Astrocyte of the spinal cord (primary cell): ENCODE measurements around the gene GRIN2A.
A peak's percentile ranks its signal among the peaks of the same experiment; 100 is the strongest.

Experiments
- DNase-seq: peaks from one replicate; pipeline ENCODE4 v3.0.0; 2011; ENCODE audit warnings: low read depth, low spot score
- H3K4me3 ChIP-seq: 2 replicates; pipeline ENCODE4 v1.5.1; 2011; ENCODE audit warnings: low read depth, mild to moderate bottlenecking, low read length, moderate library complexity
- in situ Hi-C: cut with HindIII; loops from 2 replicates; pipeline ENCODE4 v1.10.0; 2017; ENCODE audit warnings: low sequenced_read_pairs
- TF ChIP-seq, protein P1 (sequence below): IDR thresholded peaks from 2 replicates; pipeline ENCODE4 v1.5.1; 2012; ENCODE audit warnings: low read depth, mild to moderate bottlenecking, low read length, inconsistent platforms

GRIN2A gene

DNA sequence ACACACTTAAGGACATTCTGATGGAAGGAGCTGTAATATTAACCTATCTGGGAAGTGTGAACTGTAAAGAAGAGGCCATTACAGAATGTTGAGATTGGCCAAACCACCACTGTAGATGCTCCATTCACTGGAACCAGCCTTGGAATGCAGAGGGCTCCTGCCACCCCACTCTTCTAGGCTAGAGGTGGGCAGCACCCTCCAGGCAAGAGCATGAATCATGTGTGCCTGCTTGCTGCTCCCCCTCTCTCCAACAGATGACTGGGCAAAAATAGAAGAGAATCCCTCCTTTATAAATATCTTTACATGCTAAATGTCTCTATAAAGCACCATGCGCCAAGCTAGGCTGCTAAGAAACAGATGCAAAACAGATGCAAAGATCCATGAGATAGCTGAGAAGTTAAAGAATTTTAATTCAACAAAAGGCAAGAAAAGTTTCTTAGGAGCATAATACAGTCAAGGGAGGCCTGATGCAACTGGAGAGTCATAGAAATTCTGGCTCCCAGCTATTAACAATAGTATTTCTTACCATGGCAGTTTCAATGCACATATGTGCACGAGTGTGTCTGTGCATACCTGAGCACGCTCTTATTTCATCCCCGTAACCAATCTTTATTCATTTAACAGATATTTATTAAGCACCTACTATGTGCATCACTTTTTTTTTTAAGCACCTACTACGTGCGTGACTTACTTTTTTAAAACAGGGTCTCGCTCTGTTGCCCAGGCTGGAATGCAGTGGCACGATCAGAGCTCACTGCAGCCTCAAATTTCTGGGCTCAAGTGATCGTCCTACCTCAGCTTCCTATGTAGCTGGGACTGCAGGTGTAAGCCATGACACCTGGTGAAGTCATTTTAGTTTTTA, 53.6 kb downstream of the GRIN2A start:
- no peak for DNase-seq
- in situ Hi-C loops, result no loop called here
- TF ChIP-seq, protein P1, sequence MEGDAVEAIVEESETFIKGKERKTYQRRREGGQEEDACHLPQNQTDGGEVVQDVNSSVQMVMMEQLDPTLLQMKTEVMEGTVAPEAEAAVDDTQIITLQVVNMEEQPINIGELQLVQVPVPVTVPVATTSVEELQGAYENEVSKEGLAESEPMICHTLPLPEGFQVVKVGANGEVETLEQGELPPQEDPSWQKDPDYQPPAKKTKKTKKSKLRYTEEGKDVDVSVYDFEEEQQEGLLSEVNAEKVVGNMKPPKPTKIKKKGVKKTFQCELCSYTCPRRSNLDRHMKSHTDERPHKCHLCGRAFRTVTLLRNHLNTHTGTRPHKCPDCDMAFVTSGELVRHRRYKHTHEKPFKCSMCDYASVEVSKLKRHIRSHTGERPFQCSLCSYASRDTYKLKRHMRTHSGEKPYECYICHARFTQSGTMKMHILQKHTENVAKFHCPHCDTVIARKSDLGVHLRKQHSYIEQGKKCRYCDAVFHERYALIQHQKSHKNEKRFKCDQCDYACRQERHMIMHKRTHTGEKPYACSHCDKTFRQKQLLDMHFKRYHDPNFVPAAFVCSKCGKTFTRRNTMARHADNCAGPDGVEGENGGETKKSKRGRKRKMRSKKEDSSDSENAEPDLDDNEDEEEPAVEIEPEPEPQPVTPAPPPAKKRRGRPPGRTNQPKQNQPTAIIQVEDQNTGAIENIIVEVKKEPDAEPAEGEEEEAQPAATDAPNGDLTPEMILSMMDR, result no peak
- H3K4me3 ChIP-seq, result no peak overlapping the region

DNA sequence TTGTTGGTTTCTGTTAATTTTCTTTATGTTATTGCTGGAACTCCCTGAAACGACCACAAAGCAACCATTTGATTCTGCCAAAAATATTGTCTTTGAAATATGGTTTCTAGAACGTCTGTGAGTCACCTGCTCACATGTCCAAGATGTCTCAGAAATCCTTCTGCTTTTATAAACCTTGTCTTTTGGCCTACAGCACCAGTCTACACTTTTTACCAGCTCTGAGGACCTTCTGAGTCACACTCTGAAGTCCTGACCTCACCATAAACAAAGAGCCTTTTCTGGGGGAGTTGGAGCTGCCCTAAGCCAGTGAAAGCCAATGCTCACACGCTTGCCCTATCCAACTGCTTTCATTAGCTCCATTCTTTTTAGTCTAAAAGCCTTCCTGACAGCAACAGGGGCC, 55.5 kb downstream of the GRIN2A start:
- DNase-seq, result peak; percentile 89
- in situ Hi-C loops, result no loop called here
- TF ChIP-seq, protein P1, result no peak
- no peak overlapping the region for H3K4me3 ChIP-seq

DNA sequence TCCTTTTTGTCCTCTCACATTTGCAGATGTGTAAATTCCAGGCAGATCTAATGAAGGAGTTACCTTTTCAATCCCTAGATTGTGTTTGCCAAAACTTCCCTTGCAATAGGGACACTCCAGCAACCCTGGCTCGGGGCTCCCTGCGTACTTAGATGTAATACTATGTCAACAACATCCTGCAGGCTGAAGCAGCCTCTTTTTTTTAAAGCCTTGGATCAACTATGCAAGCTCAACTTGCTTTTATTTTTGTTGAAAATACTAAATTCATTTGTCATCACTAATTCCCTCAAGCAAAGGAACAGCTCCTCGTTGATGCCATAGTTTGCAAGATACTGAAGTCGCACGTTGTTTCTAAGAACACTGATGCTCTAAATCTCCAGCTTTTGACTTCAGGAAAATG, 59.1 kb downstream of the GRIN2A start:
- TF ChIP-seq, protein P1, result no peak
- DNase-seq, result no peak
- H3K4me3 ChIP-seq, result no peak overlapping the region
- in situ Hi-C loops, result no loop called here

DNA sequence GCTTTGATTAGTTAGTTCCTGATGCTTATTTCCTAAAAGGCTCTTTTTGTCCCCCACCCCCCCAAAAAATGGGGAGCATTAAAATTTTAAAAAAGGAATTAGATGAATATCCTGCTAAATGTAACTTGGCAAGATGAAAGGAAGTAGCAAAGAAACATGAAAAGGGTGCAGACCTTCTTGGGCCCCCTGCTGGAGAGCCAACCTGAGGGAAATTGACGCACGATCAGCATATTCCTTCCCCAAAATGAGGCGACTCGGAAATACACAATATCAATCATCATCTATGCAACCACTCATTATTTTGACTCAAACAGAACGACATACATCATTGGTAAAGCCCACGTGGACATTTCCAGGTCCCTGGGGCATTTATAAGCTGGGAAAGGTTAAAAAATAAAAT, 59.7 kb downstream of the GRIN2A start:
- DNase-seq, result no peak
- in situ Hi-C loops, result no loop called here
- TF ChIP-seq, protein P1, result peak; percentile 40
- no peak overlapping the region for H3K4me3 ChIP-seq

DNA sequence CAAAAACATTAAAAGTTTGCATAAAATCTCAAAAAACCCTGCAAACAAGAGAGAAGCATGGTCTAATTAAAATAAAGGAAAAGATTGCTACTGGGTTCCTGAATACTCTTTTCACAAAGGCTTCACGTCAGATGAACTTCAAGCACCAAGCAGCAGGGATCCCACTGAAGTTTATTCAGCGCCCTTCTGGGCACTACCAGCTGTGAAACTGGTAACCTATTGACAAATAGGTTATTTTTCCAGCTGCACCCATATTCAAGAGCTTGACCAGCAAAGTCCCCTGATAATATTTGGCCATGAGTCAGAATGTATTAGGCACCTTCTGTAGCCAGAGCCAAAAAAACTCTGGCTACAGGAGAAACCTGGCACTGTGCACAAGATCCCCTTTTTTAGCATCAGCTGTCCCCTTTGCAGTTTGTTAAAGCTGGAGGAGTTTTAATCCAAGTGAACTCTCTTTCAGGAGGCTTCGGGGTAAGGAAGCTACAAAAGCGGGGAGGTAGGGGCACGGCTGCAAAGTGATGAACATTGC, 60.3 kb downstream of the GRIN2A start:
- peak; percentile 14 for DNase-seq
- TF ChIP-seq, protein P1, result no peak
- in situ Hi-C loops, result no loop called here
- no peak overlapping the region for H3K4me3 ChIP-seq

DNA sequence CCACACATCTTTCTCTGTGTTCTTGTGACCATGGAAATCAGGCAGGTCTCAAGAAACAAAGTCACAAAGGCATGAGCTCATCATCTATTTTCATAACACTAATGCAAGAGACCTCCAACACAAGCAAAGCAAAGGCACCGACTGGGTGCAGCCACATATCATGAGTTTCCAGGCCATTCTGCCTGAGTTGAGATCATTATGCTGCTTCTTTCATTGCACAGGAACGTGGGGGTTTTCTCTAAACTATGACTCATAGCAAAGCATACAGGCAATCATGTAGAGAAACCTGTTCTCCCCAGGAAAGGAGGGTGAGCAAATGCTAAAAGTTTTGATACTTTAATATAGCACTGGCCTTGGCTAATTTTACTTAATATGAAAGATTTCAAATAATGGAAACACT, 60.7 kb downstream of the GRIN2A start:
- in situ Hi-C loops, result no loop called here
- peak; percentile 86 for DNase-seq
- TF ChIP-seq, protein P1, result no peak
- H3K4me3 ChIP-seq, result no peak overlapping the region
